ENCODE data around the gene STOM. TPM values are rescaled to one million over a fixed set of nuclear protein-coding genes. Genes with fewer than 3 reads are reported as not detected.

The STOM gene
- polyA plus RNA-seq, 1 of the 3 experiments (the other 2 are of a cell fraction) = 40.5 TPM

- Histone ChIP-seq H4K20me1 (ENCODE audit: insufficient read depth) (no peaks in the 10 kb centered on the region), H2AFZ (ENCODE audit: low read depth) (no peak overlapping the region), H3K9ac (no peak overlapping the region), H3F3A (replicated peaks; ENCODE audit: insufficient read depth) (peaks cover 3% of the 10 kb centered on the region), H3K27me3 (ENCODE audit: insufficient read depth) (no peaks in the 10 kb centered on the region), H3K4me2 (no peak overlapping the region), H3K79me2 (ENCODE audit: insufficient read depth) (no peaks in the 10 kb centered on the region), H3K9me3 (no peaks in the 10 kb centered on the region), H3K9me2 (no peaks in the 10 kb centered on the region), H3K4me3 (ENCODE audit: low read depth in 2 of 2, low read length in 1 of 2) (no peak overlapping the region), H3K36me3 (replicated peaks in 1 of 2; ENCODE audit: control insufficient read depth in 1 of 2, insufficient read depth in 2 of 2, low read length in 1 of 2) (peaks cover 50 to 66% of the 10 kb centered on the region in 2 experiments), H3K4me1 (ENCODE audit: control insufficient read depth in 1 of 2, insufficient read depth in 2 of 2, low read depth in 1 of 2, low read length in 1 of 2) (peaks cover 0 to 5% of the 10 kb centered on the region in 2 experiments; a peak in 2 of 4 replicates), H3K27ac (ENCODE audit: low read depth in 2 of 2, low read length in 1 of 2) (no peak overlapping the region)
- 100% methylated on average over 5 of the region's 11 CpGs for WGBS (ENCODE audit: low lambda C conversion rate)
- ChIA-PET POLR2A (no interaction called here), CTCF (interaction anchor here (1.0 to 2.0 kb wide), 3 partner anchors 66 to 571 kb away, joined by 3 to 4 read pairs (median 3); no protein-coding TSS in a partner anchor)
- no peak for DNase-seq
- TF ChIP-seq TCF12 (IDR thresholded peaks at IDR 0.05) = no peak
- TF ChIP-seq, protein P1, sequence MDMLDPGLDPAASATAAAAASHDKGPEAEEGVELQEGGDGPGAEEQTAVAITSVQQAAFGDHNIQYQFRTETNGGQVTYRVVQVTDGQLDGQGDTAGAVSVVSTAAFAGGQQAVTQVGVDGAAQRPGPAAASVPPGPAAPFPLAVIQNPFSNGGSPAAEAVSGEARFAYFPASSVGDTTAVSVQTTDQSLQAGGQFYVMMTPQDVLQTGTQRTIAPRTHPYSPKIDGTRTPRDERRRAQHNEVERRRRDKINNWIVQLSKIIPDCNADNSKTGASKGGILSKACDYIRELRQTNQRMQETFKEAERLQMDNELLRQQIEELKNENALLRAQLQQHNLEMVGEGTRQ (IDR thresholded peaks at IDR 0.05; ENCODE audit: borderline replicate concordance, low read depth, low read length) = no peak
Measured at GRCh38 chr9:121326901-121327613, 43.0 kb downstream of the STOM start.

GRCh38 chr9:121326130-121326838, 43.8 kb downstream of the STOM start:
- CTCF ChIA-PET = interaction anchor here (1.0 to 2.0 kb wide), 3 partner anchors 67 to 570 kb away, joined by 3 to 4 read pairs (median 3); no protein-coding TSS in a partner anchor
- Histone ChIP-seq H3F3A (replicated peaks; ENCODE audit: insufficient read depth) (no peaks in the 10 kb centered on the region), H3K27ac (ENCODE audit: low read depth in 2 of 2, low read length in 1 of 2) (no peak overlapping the region), H4K20me1 (ENCODE audit: insufficient read depth) (no peaks in the 10 kb centered on the region), H3K36me3 (replicated peaks in 1 of 2; ENCODE audit: control insufficient read depth in 1 of 2, insufficient read depth in 2 of 2, low read length in 1 of 2) (peaks cover 48 to 68% of the 10 kb centered on the region in 2 experiments), H3K9me2 (no peaks in the 10 kb centered on the region), H3K79me2 (ENCODE audit: insufficient read depth) (no peaks in the 10 kb centered on the region; the same call in 1 of the 2 replicates), H2AFZ (ENCODE audit: low read depth) (no peak overlapping the region), H3K27me3 (ENCODE audit: insufficient read depth) (no peaks in the 10 kb centered on the region), H3K4me1 (ENCODE audit: control insufficient read depth in 1 of 2, insufficient read depth in 2 of 2, low read depth in 1 of 2, low read length in 1 of 2) (peaks cover 0 to 5% of the 10 kb centered on the region in 2 experiments; a peak in 2 of 4 replicates), H3K9me3 (no peaks in the 10 kb centered on the region), H3K9ac (no peak overlapping the region), H3K4me2 (no peak overlapping the region), H3K4me3 (ENCODE audit: low read depth in 2 of 2, low read length in 1 of 2) (no peak overlapping the region)
- no peak for TF ChIP-seq NFIC (IDR thresholded peaks at IDR 0.05; ENCODE audit: borderline replicate concordance)
- no peak for TF ChIP-seq SMC3 (IDR thresholded peaks at IDR 0.05; ENCODE audit: low read depth, low read length)
- TF ChIP-seq GATA2 (CRISPR knock-in tag; IDR thresholded peaks at IDR 0.05) = no peak
- TF ChIP-seq, protein P2, sequence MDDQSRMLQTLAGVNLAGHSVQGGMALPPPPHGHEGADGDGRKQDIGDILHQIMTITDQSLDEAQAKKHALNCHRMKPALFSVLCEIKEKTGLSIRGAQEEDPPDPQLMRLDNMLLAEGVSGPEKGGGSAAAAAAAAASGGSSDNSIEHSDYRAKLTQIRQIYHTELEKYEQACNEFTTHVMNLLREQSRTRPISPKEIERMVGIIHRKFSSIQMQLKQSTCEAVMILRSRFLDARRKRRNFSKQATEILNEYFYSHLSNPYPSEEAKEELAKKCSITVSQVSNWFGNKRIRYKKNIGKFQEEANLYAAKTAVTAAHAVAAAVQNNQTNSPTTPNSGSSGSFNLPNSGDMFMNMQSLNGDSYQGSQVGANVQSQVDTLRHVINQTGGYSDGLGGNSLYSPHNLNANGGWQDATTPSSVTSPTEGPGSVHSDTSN (IDR thresholded peaks at IDR 0.05) = no peak
- no peak for TF ChIP-seq FOSL2 (IDR thresholded peaks at IDR 0.05; ENCODE audit: borderline replicate concordance, low read depth)
- no peak for DNase-seq
- whole genome bisulfite sequencing (ENCODE audit: low lambda C conversion rate) = 94% methylated on average over 10 of the region's 19 CpGs
- POLR2A ChIA-PET = no interaction called here
